Neural progenitor cell (in vitro differentiated cells): ENCODE results near the gene LDOC1. TPM values are rescaled to one million over a fixed set of nuclear protein-coding genes. Genes with fewer than 3 reads are reported as not detected.

Experiments
- DNase-seq: peaks from one replicate; pipeline ENCODE4 v3.0.0-alpha.2; 2016; ENCODE audit warnings: low spot score
- H2AFZ ChIP-seq: fragments of 200-600 bp; sonication (generic); replicated peaks from 2 replicates; pipeline ENCODE4 v1.6.1; 2016; ENCODE audit warnings: antibody characterized with exemption
- H3F3A ChIP-seq: fragments of 200-600 bp; sonication (generic); 2 replicates; pipeline ENCODE4 v1.6.1; 2016; ENCODE audit warnings: antibody characterized with exemption, low read depth
- H3K27ac ChIP-seq: fragments of 200-600 bp; sonication (generic); 2 replicates; pipeline ENCODE4 v1.5.1; 2016; ENCODE audit warnings: mild to moderate bottlenecking
- H3K27me3 ChIP-seq: fragments of 200-600 bp; sonication (generic); 2 replicates; pipeline ENCODE4 v1.6.1; 2016; ENCODE audit warnings: mild to moderate bottlenecking, moderate library complexity
- H3K36me3 ChIP-seq: fragments of 200-600 bp; sonication (generic); 2 replicates; pipeline ENCODE4 v1.5.1; 2016
- H3K4me1 ChIP-seq: fragments of 200-600 bp; sonication (generic); 2 replicates; pipeline ENCODE4 v1.6.1; 2016; ENCODE audit warnings: mixed run types
- H3K4me2 ChIP-seq: fragments of 200-600 bp; sonication (generic); 2 replicates; pipeline ENCODE4 v1.6.1; 2016
- H3K4me3 ChIP-seq: fragments of 200-600 bp; sonication (generic); 2 replicates; pipeline ENCODE4 v1.5.1; 2016
- H3K79me2 ChIP-seq: fragments of 200-600 bp; sonication (generic); 2 replicates; pipeline ENCODE4 v1.6.1; 2016; ENCODE audit warnings: low read depth
- H3K9ac ChIP-seq: fragments of 200-600 bp; sonication (generic); 2 replicates; pipeline ENCODE4 v1.6.1; 2016
- H3K9me3 ChIP-seq: fragments of 200-600 bp; sonication (generic); 2 replicates; pipeline ENCODE4 v1.5.1; 2016; ENCODE audit warnings: low read depth
- H4K20me1 ChIP-seq: fragments of 200-600 bp; sonication (generic); 2 replicates; pipeline ENCODE4 v1.6.1; 2016; ENCODE audit warnings: low read depth
- H3K27ac Mint-ChIP-seq: 3 replicates; pipeline ENCODE4 v1.8.0; 2021; ENCODE audit warnings: mixed read lengths
- H3K27me3 Mint-ChIP-seq: 2 replicates; pipeline ENCODE4 v1.8.0; 2022; ENCODE audit warnings: low read depth, mild to moderate bottlenecking, inconsistent platforms, moderate library complexity, mixed read lengths; ENCODE audit not compliant: insufficient read depth
- H3K36me3 Mint-ChIP-seq: 3 replicates; pipeline ENCODE4 v1.8.0; 2021; ENCODE audit warnings: mixed read lengths
- H3K4me1 Mint-ChIP-seq: 3 replicates; pipeline ENCODE4 v1.8.0; 2021; ENCODE audit warnings: mixed read lengths
- H3K4me3 Mint-ChIP-seq: 3 replicates; pipeline ENCODE4 v1.8.0; 2021; ENCODE audit warnings: mild to moderate bottlenecking, moderate library complexity, mixed read lengths
- H3K9me3 Mint-ChIP-seq: 3 replicates; pipeline ENCODE4 v1.8.0; 2020; ENCODE audit warnings: mixed read lengths
- CTCF ChIP-seq: fragments of 200-600 bp; sonication (generic); IDR thresholded peaks from 2 replicates; pipeline ENCODE4 v1.5.1; 2017; ENCODE audit warnings: antibody characterized with exemption, mild to moderate bottlenecking
- EZH2 ChIP-seq: fragments of 200-600 bp; sonication (generic); IDR thresholded peaks from 2 replicates; pipeline ENCODE4 v1.6.1; 2017; ENCODE audit warnings: antibody characterized with exemption, mild to moderate bottlenecking, moderate library complexity
- EZH2phosphoT487 ChIP-seq: fragments of 200-600 bp; sonication (generic); IDR thresholded peaks from 2 replicates; pipeline ENCODE4 v1.6.1; 2017; ENCODE audit warnings: antibody characterized with exemption
- total RNA-seq: library from RNA; depleted of rRNA; stranded (reverse); fragments of >200 nt; gene quantifications from 2 replicates; pipeline ENCODE4 v1.2.3, GENCODE V29; 2015; ENCODE audit warnings: low replicate concordance

Gene LDOC1
- total RNA-seq, 1 donor from 2014 or later = 3.7 TPM

DNA sequence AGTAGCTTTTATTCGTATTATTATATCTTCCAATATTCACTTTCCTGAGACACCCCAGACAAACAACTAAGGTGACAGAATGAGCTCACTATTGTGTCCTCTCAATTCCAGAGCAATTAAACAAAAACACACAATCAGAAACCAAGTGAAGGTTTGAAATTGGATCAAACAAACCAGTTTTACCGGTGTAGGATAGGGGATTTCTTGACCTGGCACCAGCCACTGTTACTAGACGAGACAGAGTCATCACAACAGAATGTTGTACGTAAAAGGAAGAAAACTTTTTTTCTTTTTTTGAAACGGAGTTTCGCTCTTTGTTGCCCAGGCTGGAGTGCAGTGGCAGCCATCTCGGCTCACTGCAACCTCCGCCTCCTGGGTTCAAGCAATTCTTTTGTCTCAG, 43.7 kb downstream of the LDOC1 start:
- Histone ChIP-seq H4K20me1 (no peaks in the 10 kb centered on the region), H3F3A (no peaks in the 10 kb centered on the region), H3K27me3 (no peaks in the 10 kb centered on the region), H3K36me3 (no peaks in the 10 kb centered on the region), H3K79me2 (no peaks in the 10 kb centered on the region), H3K9me3 (no peaks in the 10 kb centered on the region), H3K4me2 (no peak overlapping the region), H3K9ac (no peak overlapping the region), H2AFZ (no peak overlapping the region), H3K4me3 (no peak overlapping the region), H3K4me1 (no peaks in the 10 kb centered on the region), H3K27ac (no peak overlapping the region)
- Mint-ChIP-seq H3K9me3 (peaks cover 4% of the 10 kb centered on the region), H3K27ac (no peak overlapping the region), H3K4me3 (no peak overlapping the region), H3K36me3 (no peaks in the 10 kb centered on the region), H3K4me1 (no peaks in the 10 kb centered on the region), H3K27me3 (peaks cover 2% of the 10 kb centered on the region)
- no peak for TF ChIP-seq CTCF
- TF ChIP-seq EZH2phosphoT487 = no peak
- TF ChIP-seq EZH2 = no peak
- no peak for DNase-seq

DNA sequence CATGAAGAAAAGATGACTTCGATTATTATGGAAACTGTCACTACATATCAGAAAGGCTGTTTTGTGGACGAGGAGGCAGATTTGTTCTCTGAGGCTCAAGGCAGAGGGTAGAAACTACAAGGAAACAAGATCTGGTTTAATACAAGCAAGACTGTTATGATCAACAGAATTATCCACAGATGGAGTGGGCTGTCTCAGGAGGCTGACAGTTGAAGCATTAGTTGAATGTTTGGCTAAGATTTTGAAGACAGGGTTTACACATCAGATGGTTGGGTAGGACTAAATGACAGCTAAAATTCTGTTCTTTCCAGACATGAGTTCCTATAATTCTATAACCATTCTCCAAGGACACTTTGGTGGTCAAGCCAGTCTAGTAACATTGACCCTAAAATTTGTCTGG, 49.8 kb downstream of the LDOC1 start:
- Mint-ChIP-seq H3K36me3 (no peaks in the 10 kb centered on the region), H3K27me3 (no peaks in the 10 kb centered on the region), H3K4me3 (no peak overlapping the region), H3K9me3 (peaks cover 7% of the 10 kb centered on the region), H3K27ac (no peak overlapping the region), H3K4me1 (no peaks in the 10 kb centered on the region)
- H4K20me1 ChIP-seq = no peaks in the 10 kb centered on the region
- no peak for TF ChIP-seq EZH2
- no peak for TF ChIP-seq EZH2phosphoT487
- no peak for TF ChIP-seq CTCF
- no peak overlapping the region for H3K27ac ChIP-seq
- no peak overlapping the region for H3K4me3 ChIP-seq
- no peaks in the 10 kb centered on the region for H3K27me3 ChIP-seq
- no peak overlapping the region for H3K9ac ChIP-seq
- no peaks in the 10 kb centered on the region for H3F3A ChIP-seq
- H3K79me2 ChIP-seq = no peaks in the 10 kb centered on the region
- H3K4me1 ChIP-seq = no peaks in the 10 kb centered on the region
- H3K9me3 ChIP-seq = no peaks in the 10 kb centered on the region
- H3K36me3 ChIP-seq = no peaks in the 10 kb centered on the region
- DNase-seq = no peak
- no peak overlapping the region for H2AFZ ChIP-seq
- H3K4me2 ChIP-seq = no peak overlapping the region

Other genes starting within 250 kb of the LDOC1 start
- gene SPANXB1, start 174.5 kb downstream of the LDOC1 start, total RNA-seq = not detected in 2 replicates
- gene SPANXC, start 65.4 kb upstream of the LDOC1 start, total RNA-seq = not detected in 2 replicates